ENCODE measurements around the gene LSM14A. TPM values are rescaled to one million over a fixed set of nuclear protein-coding genes. Genes with fewer than 3 reads are reported as not detected.
"Not testable (repeated sequence)": the region's sequence is repeated elsewhere in the genome, so short reads cannot be mapped to it uniquely, and the experiment has no call there.

Gene LSM14A
- total and polyA plus RNA-seq, 9 of the 15 experiments (the other 6 are each of a cell fraction or from before 2014, with no cell fraction given) = 19.5 to 150 (median 95.1) TPM

DNA sequence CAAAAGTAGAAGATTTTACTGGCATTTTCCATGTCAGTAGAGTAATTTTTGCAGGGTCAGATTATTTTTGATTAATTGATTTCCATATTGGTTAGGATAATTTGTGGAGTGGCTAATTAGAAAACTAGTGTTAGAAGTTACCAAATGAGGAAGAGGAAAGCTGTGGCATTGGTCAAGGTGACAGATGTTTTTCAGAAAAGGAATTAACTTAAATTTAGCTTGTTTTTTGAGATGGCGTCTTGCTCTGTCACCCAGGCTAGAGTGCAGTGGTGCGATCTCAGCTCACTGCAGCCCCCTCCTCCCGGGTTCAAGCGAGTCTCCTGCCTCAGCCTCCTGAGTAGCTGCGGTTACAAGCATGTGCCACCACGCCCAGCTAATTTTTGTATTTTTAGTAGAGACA lies 28.8 kb downstream of the LSM14A start:
- DNase-seq (ENCODE audit: extremely low read depth in 1 of 4, low spot score in 3 of 4) (no peak), ATAC-seq (no peak), FAIRE-seq (no peak)
- Histone ChIP-seq H3K9me1 (ENCODE audit: control insufficient read depth, insufficient read depth, low read length) (no peaks in the 10 kb centered on the region), H3K4me3 (no peak overlapping the region), H3K9ac (ENCODE audit: insufficient read depth in 1 of 2, low read depth in 2 of 2, low read length in 2 of 2) (no peak overlapping the region), H3K27ac (ENCODE audit: extremely low read depth, low read depth, low read length) (no peak overlapping the region), H4K20me1 (replicated peaks; ENCODE audit: control insufficient read depth, insufficient read depth, low read length) (no peaks in the 10 kb centered on the region), H3K27me3 (ENCODE audit: control insufficient read depth in 2 of 2, insufficient read depth in 2 of 2, low read length in 2 of 2) (no peaks in the 10 kb centered on the region), H3K4me2 (ENCODE audit: insufficient read depth, low read length) (no peak overlapping the region), H3K36me3 (ENCODE audit: control insufficient read depth, insufficient read depth, low read length) (peaks cover 68% of the 10 kb centered on the region), H3K9me3 (replicated peaks; ENCODE audit: control insufficient read depth, insufficient read depth, low read depth, low read length) (no peaks in the 10 kb centered on the region), H2AFZ (ENCODE audit: low read depth, low read length) (no peak overlapping the region), H3K79me2 (ENCODE audit: control insufficient read depth, insufficient read depth, low read length) (0 out of 3 replicates have a peak, but pooled peaks cover 2% of the 10 kb centered on the region), H3K4me1 (replicated peaks in 1 of 2; ENCODE audit: control insufficient read depth in 2 of 2, insufficient read depth in 2 of 2, low read length in 2 of 2) (no peaks in the 10 kb centered on the region)
- 95% methylated on average over 6 of the region's 6 CpGs for WGBS (ENCODE audit: insufficient coverage, low coverage, missing lambda C conversion rate)
- in situ Hi-C loops (cut with MboI) = no loop called here
- ChIA-PET POLR2A (interaction anchor here (0.6 kb wide), 1 partner anchor 194 kb away, joined by 3 read pairs; no protein-coding TSS in a partner anchor), CTCF (ENCODE audit: low intra/inter-chr PET ratio) (no interaction called here)
- TF ChIP-seq ETV6 (IDR thresholded peaks at IDR 0.05; ENCODE audit: borderline replicate concordance in 1 of 2, low read depth in 2 of 2, low read length in 1 of 2) (no peak), ETV6 (CRISPR knock-in tag; IDR thresholded peaks at IDR 0.05; ENCODE audit: borderline replicate concordance) (no peak)
- TSS peak; percentile 15 for BruUV-seq (replicated peaks)
- intact Hi-C loops (cut with micrococcal nuclease) = no loop called here

- H3K9me3 ChIP-seq (replicated peaks; ENCODE audit: control insufficient read depth, insufficient read depth, low read depth, low read length); H3K79me2 ChIP-seq (ENCODE audit: control insufficient read depth, insufficient read depth, low read length); ATAC-seq; H3K27me3 ChIP-seq (ENCODE audit: control insufficient read depth in 2 of 2, insufficient read depth in 2 of 2, low read length in 2 of 2); intact Hi-C loops (cut with micrococcal nuclease); BruUV-seq (replicated peaks); CTCF ChIA-PET (ENCODE audit: low intra/inter-chr PET ratio); H4K20me1 ChIP-seq (replicated peaks; ENCODE audit: control insufficient read depth, insufficient read depth, low read length); H3K4me2 ChIP-seq (ENCODE audit: insufficient read depth, low read length); H3K27ac ChIP-seq (ENCODE audit: extremely low read depth, low read depth, low read length); H2AFZ ChIP-seq (ENCODE audit: low read depth, low read length); DNase-seq (ENCODE audit: extremely low read depth in 1 of 4, low spot score in 3 of 4); H3K9me1 ChIP-seq (ENCODE audit: control insufficient read depth, insufficient read depth, low read length); H3K4me1 ChIP-seq (replicated peaks in 1 of 2; ENCODE audit: control insufficient read depth in 2 of 2, insufficient read depth in 2 of 2, low read length in 2 of 2); in situ Hi-C loops (cut with MboI); H3K4me3 ChIP-seq; FAIRE-seq; H3K9ac ChIP-seq (ENCODE audit: insufficient read depth in 1 of 2, low read depth in 2 of 2, low read length in 2 of 2): not testable (repeated sequence)
- POLR2A ChIA-PET = interaction anchor here (1.0 to 1.7 kb wide), 5 partner anchors 12 to 36 kb away, joined by 3 read pairs; no protein-coding TSS in a partner anchor
- WGBS (ENCODE audit: insufficient coverage, low coverage, missing lambda C conversion rate) = 90% methylated on average over 5 of the region's 7 CpGs
- H3K36me3 ChIP-seq (ENCODE audit: control insufficient read depth, insufficient read depth, low read length) = peaks cover 63% of the 10 kb centered on the region
Observed at GRCh38 chr19:34205324-34205723, 33.0 kb downstream of the LSM14A start.

Data from K562 (cell line).